ENCODE data around the gene AFG3L2. TPM values are rescaled to one million over a fixed set of nuclear protein-coding genes. Genes with fewer than 3 reads are reported as not detected.

AFG3L2 gene
- polyA plus RNA-seq, 12 donors: 28.4 to 53.9 (median 46.1) TPM; not detected in 1

GRCh38 chr18:12326711-12327460, 50.1 kb downstream of the AFG3L2 start:
- DNase-seq: no peak

GRCh38 chr18:12325726-12326245, 51.2 kb downstream of the AFG3L2 start:
- no peak for DNase-seq

- no peak for DNase-seq
Measured at GRCh38 chr18:12324991-12325725, 51.9 kb downstream of the AFG3L2 start.

GRCh38 chr18:12321333-12321732, 55.7 kb downstream of the AFG3L2 start:
- DNase-seq: no peak

GRCh38 chr18:12318857-12319256, 58.2 kb downstream of the AFG3L2 start:
- no peak for DNase-seq

- no peak for DNase-seq
Measured at GRCh38 chr18:12318334-12318697, 58.7 kb downstream of the AFG3L2 start.

GRCh38 chr18:12317664-12318333, 59.2 kb downstream of the AFG3L2 start:
- DNase-seq: peak; percentile 64

- no peak for DNase-seq
Measured at GRCh38 chr18:12315911-12316310, 61.1 kb downstream of the AFG3L2 start.

GRCh38 chr18:12315490-12315889, 61.5 kb downstream of the AFG3L2 start:
- no peak for DNase-seq

- no peak for DNase-seq
Measured at GRCh38 chr18:12314591-12315305, 62.3 kb downstream of the AFG3L2 start.

- no peak for DNase-seq
Measured at GRCh38 chr18:12313530-12314245, 63.3 kb downstream of the AFG3L2 start.

- no peak for DNase-seq
Measured at GRCh38 chr18:12312976-12313375, 64.1 kb downstream of the AFG3L2 start.

- DNase-seq: no peak
Measured at GRCh38 chr18:12310762-12311161, 66.3 kb downstream of the AFG3L2 start.

- DNase-seq: no peak
Measured at GRCh38 chr18:12309683-12310198, 67.3 kb downstream of the AFG3L2 start.

- DNase-seq: peak; percentile 77
Measured at GRCh38 chr18:12308386-12309100, 68.5 kb downstream of the AFG3L2 start.

GRCh38 chr18:12307701-12308385, 69.2 kb downstream of the AFG3L2 start, which contains the start of gene TUBB6:
TSS of gene TUBB6 (plus strand) at chr18:12308241. CDS start at chr18:12308293, 52 bp downstream.
- peak; percentile 65 for DNase-seq

- peak; percentile 78 for DNase-seq
Measured at GRCh38 chr18:12306752-12307700, 70.0 kb downstream of the AFG3L2 start.

GRCh38 chr18:12305930-12306629, 70.9 kb downstream of the AFG3L2 start:
- DNase-seq: no peak
